GM18505 (cell line): ENCODE data around the gene DSE.

Experiments used
- ATAC-seq: cut with Tn5 transposase; IDR thresholded peaks from one replicate; pipeline ENCODE4 v1.9.1; 2021; ENCODE audit not compliant: unreplicated experiment
- POLR2A ChIP-seq: IDR thresholded peaks from 4 replicates; pipeline ENCODE4 v1.6.1; 2011; ENCODE audit warnings: borderline replicate concordance; ENCODE audit not compliant: insufficient read depth, insufficient read length; ENCODE audit errors: extremely low read depth

The DSE gene

DNA sequence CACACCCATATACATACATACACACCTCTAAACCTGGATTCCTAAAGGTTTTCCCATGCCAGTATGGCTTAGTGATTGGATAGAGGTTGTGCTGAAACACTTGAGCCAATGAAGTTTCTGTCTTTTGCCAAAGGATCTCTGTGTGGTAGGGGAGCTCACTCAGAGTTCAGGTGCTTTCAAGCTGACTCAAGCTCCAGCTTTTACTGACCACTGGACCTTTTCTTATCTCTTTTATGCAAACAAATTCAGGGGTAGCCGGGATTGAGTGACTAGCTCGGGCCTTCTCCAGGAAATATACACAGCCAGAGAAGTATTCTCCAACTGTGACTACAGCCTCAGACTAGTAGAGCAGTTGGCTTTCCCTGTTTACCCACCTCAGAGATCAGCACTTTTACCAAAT, 21.5 kb upstream of the DSE start:
- no peak for TF ChIP-seq POLR2A
- ATAC-seq: no peak

- no peak for ATAC-seq
- no peak for TF ChIP-seq POLR2A
Observed at GRCh38 chr6:116351101-116351500, 19.6 kb upstream of the DSE start.

DNA sequence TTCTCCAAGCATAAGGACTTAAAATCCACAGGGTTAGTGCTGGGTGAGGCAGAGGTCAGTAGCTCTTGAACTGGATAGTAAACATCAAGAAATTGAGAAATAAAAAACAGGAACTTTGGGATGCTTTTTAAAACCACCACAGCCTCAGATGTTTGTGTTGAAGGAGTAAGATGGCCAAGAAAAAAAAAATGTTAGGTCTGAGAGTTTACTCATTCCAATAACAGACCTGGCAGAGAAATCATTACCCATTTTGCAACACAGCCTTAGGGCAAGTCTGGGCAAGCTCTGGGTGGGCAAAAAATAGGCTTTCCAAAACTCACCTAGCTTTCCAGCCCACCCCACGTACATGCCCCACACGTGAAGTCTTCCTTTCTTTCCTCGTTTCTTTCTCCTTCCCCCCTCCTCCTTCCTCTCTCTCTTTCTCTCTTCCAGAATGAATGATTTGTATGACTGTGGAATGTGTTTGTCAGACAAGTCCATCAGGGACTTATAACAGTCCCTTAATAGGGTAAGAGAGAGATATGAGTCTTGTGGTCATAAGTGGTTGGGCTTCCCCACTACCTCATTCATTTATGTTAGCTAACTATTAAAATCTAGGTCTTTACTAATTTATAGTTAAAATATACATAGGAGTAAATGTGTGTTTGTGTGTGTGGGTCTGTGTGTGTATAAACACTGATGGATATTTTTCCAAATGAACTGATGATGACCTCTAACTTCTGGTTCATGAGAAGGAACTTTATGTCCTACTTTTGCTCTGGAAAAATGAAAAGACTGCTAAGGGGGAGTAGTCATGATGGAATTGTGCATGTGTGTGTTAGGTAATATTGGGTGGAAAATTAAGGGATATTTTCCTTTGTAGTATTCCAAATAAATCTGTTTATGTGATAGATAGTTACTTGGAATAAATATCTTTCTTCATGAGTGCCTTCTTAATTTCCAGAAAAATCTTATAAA, 18.0 kb upstream of the DSE start:
- no peak for TF ChIP-seq POLR2A
- ATAC-seq: no peak

- ATAC-seq: no peak
- no peak for TF ChIP-seq POLR2A
Observed at GRCh38 chr6:116354236-116354635, 16.5 kb upstream of the DSE start.

GRCh38 chr6:116355796-116356195, 15.0 kb upstream of the DSE start:
- TF ChIP-seq POLR2A: no peak
- ATAC-seq: no peak

GRCh38 chr6:116359131-116359530, 11.6 kb upstream of the DSE start:
- no peak for ATAC-seq

DNA sequence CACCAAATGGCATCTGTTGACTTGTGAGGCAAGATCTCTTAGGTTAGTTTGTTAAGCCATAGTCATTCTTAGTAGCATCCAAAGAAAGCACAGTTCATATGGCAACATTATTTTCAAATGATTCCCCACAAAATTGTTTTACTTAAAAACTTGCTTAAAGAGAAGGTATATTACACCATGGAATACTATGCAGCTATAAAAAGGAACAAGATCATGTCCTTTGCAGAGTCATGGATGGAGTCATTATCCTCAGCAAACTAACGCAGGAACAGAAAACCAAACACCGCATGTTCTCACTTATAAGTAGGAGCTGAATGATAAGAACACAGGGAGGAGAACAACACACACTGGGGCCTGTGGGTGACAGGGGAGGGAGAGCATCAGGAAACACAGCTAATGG, 10.9 kb upstream of the DSE start:
- ATAC-seq: no peak
- no peak for TF ChIP-seq POLR2A

More at GRCh38 chr6:116359131-116359530, 11.6 kb upstream of the DSE start:
- TF ChIP-seq POLR2A: no peak

- no peak for ATAC-seq
- TF ChIP-seq POLR2A: no peak
Observed at GRCh38 chr6:116362276-116362675, 8.5 kb upstream of the DSE start.

- TF ChIP-seq POLR2A: no peak
Observed at GRCh38 chr6:116363759-116364158, 7.0 kb upstream of the DSE start.

DNA sequence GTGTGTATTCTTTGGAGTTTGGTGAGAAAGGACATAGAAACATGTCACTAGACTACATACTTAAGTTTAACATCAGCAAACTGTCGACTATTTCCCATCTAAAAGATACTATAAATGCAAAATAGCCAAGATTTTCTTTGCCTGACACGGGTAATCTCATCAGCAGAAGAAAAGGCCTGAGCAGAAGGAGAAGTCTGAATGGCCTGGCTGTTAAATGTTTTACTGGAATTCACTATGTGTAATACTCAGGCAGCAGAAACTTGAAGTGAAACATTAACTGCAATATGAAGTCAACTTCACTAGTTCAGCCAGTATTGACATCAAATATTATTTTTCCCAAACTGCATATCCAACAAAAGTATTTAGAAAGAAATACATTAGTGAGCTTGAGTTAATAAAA, 6.4 kb upstream of the DSE start:
- no peak for ATAC-seq
- TF ChIP-seq POLR2A: no peak

More at GRCh38 chr6:116363759-116364158, 7.0 kb upstream of the DSE start:
- ATAC-seq: no peak

- no peak for TF ChIP-seq POLR2A
- ATAC-seq: no peak
Observed at GRCh38 chr6:116365743-116366142, 5.0 kb upstream of the DSE start.

DNA sequence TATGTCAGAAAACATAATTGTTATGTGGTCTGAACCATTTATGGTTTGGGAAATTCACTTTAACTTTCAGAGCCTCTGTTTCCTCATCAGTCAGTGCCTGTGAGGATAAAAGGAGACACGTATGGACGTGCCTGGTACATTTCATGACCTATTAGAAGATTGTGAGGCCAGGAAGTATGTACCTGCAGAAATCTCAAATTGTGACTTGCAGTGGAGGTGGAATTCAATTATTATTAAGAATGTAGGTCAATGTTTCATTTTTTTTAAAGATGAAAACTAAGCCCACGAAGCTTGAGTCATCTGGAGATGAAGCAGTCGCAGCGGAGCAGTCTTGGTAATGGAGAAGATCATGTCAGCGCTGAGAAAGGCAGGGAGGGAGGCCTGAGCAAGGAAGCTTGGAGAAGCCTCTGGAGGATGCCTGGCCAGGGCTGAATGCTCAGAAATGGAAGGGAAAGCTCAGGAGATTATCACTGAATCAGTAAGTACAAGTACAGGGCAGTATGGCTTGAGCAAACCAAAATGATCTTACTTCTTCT, 3.9 kb upstream of the DSE start:
- TF ChIP-seq POLR2A: no peak
- no peak for ATAC-seq

- no peak for TF ChIP-seq POLR2A
- ATAC-seq: peak; percentile 31
Observed at GRCh38 chr6:116369540-116369939, 1.2 kb upstream of the DSE start.

DNA sequence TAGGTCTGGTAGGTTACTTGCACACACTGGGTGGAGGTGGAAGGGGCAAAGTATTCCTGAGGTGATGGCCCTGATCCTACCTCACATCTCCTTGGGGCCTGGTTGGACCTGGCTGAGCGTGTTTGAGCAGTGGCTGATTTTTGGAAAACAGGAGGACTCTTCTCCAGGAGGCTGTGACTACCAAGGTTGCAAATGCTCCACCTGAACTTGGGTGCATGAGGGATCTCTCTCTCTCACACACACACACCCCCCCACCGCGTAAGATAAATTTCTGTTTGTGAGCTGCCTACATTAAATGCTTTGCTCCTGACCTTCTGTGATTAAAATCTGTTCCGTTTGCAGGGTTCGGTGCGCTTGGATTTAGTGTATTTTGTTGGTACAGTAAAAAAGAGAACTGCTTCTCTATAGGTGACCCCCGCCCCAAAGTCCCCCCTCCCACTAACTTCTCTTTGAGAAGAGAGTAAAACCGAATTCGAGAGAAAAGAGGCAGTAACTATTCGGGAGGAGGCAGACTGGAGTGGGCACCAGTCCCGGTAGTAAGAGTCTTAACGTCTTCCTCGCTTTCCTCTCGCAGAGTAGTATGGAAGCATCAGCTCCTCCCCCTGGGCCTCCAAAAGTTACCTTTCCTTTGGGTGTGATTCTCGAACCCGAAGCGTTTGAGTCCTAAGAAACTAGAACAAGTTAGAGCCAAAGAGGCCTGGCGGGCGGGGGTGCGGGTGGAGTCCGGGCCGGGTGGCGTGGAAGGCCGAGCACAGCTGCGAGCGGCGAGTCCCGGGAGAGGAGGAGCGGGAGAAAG, 585 bp upstream of the DSE start:
- ATAC-seq: no peak
- no peak for TF ChIP-seq POLR2A

- ATAC-seq: peak; percentile 49
- no peak for TF ChIP-seq POLR2A
Observed at GRCh38 chr6:116371120-116371917, 572 bp downstream of the DSE start.
